Naive thymus-derived CD4-positive, alpha-beta T cell (primary cell): Measurements from ENCODE around the gene SLC23A1. TPM values are rescaled to one million over a fixed set of nuclear protein-coding genes. Genes with fewer than 3 reads are reported as not detected.

Experiments used
- ATAC-seq: fragments of 150-1000 bp; cut with Tn5 transposase; 2 replicates; pipeline ENCODE4 v1.10.0; 2021; ENCODE audit warnings: mild to moderate bottlenecking, moderate library complexity
- CTCF ChIA-PET: fragments of 350-600 bp; sonication (Branson Sonifier 250); formaldehyde crosslinking; loops from one replicate; lab custom pipeline; 2021; ENCODE audit warnings: antibody characterized with exemption; lab: Charles Lee
- POLR2A ChIA-PET: fragments of 350-600 bp; sonication (Branson Sonifier 250); formaldehyde crosslinking; loops from one replicate; lab custom pipeline; 2021; ENCODE audit warnings: antibody characterized with exemption, inconsistent platforms; lab: Charles Lee
- DNase-seq, 9 donors: peaks; one replicate each; pipeline versions ENCODE4 v3.0.0 to v3.0.0-alpha.2; 2020 to 2022; ENCODE audit warnings: mixed read lengths in 1 of 9
- H3K27ac ChIP-seq: one replicate; pipeline ENCODE4 v1.7.0; 2013; ENCODE audit warnings: mild to moderate bottlenecking, low read depth, low read length, moderate library complexity
- H3K27me3 ChIP-seq, 2 donors: one replicate each; pipeline ENCODE4 v1.7.0; 2013; ENCODE audit warnings: low read length in 2 of 2, mild to moderate bottlenecking in 2 of 2, moderate library complexity in 2 of 2; ENCODE audit not compliant: control insufficient read depth in 2 of 2, insufficient read depth in 2 of 2
- H3K36me3 ChIP-seq, 3 experiments: 1 replicate in 2 of 3; 2 replicates in 1 of 3; pipeline ENCODE4 v1.7.0; 2013; ENCODE audit warnings: low read length in 3 of 3, mild to moderate bottlenecking in 3 of 3, moderate library complexity in 1 of 3; ENCODE audit not compliant: insufficient read depth in 3 of 3, control insufficient read depth in 2 of 3
- H3K4me1 ChIP-seq, 2 donors: one replicate each; pipeline ENCODE4 v1.7.0; 2013; ENCODE audit warnings: low read length in 2 of 2, mild to moderate bottlenecking in 2 of 2, moderate library complexity in 1 of 2; ENCODE audit not compliant: control insufficient read depth in 2 of 2, insufficient read depth in 2 of 2
- H3K4me3 ChIP-seq: 2 replicates; pipeline ENCODE4 v1.7.0; 2013; ENCODE audit warnings: mild to moderate bottlenecking, low read length
- H3K9me3 ChIP-seq, 3 experiments: 1 replicate in 2 of 3; 2 replicates in 1 of 3; pipeline ENCODE4 v1.7.0; 2013; ENCODE audit warnings: low read length in 3 of 3; ENCODE audit not compliant: control insufficient read depth in 2 of 3
- H3K27ac Mint-ChIP-seq, 9 donors: one replicate each; pipeline ENCODE4 v1.8.0; 2020 to 2022; ENCODE audit warnings: mixed read lengths in 9 of 9, mild to moderate bottlenecking in 8 of 9, moderate library complexity in 5 of 9, inconsistent platforms in 2 of 9
- H3K27me3 Mint-ChIP-seq, 5 donors: one replicate each; pipeline ENCODE4 v1.8.0; 2021 to 2022; ENCODE audit warnings: mixed read lengths in 5 of 5, mild to moderate bottlenecking in 1 of 5
- H3K36me3 Mint-ChIP-seq, 5 donors: one replicate each; pipeline ENCODE4 v1.8.0; 2020 to 2022; ENCODE audit warnings: mixed read lengths in 5 of 5, mild to moderate bottlenecking in 3 of 5, inconsistent platforms in 1 of 5
- H3K4me1 Mint-ChIP-seq, 7 donors: one replicate each; pipeline ENCODE4 v1.8.0; 2020 to 2022; ENCODE audit warnings: mixed read lengths in 7 of 7, mild to moderate bottlenecking in 3 of 7, inconsistent platforms in 1 of 7
- H3K4me3 Mint-ChIP-seq, 10 donors: one replicate each; pipeline ENCODE4 v1.8.0; 2020 to 2022; ENCODE audit warnings: mild to moderate bottlenecking in 10 of 10, mixed read lengths in 10 of 10, moderate library complexity in 6 of 10, inconsistent platforms in 2 of 10
- H3K9me3 Mint-ChIP-seq, 11 donors: one replicate each; pipeline ENCODE4 v1.8.0; 2020 to 2022; ENCODE audit warnings: mixed read lengths in 11 of 11, mild to moderate bottlenecking in 4 of 11, inconsistent platforms in 1 of 11, moderate library complexity in 1 of 11
- intact Hi-C, 2 donors: fragments of 100-400 bp; cut with micrococcal nuclease; formaldehyde crosslinking; loops; one replicate each; pipeline ENCODE4 v1.15.1; 2023
- polyA plus RNA-seq, 2 donors: library from polyadenylated mRNA; unstranded; fragments of 300-500 nt; fragmentation: Illumina TruSeq; gene quantifications; one replicate each; pipeline ENCODE4 v1.2.3, GENCODE V29; 2021
- total RNA-seq, 6 experiments: library from RNA in 5 of 6; stranded (reverse) in 5 of 6; gene quantifications; 1 replicate in 5 of 6; 2 replicates in 1 of 6; pipeline ENCODE4 v1.2.3 and lab custom pipeline; 2021 to 2026

The SLC23A1 gene
- total and polyA plus RNA-seq, 7 experiments from 2014 or later: 4.7 TPM; not detected in 6

- POLR2A ChIA-PET: interaction anchor here (1.0 to 3.2 kb wide), 15 partner anchors 9 to 861 kb away, joined by 3 to 24 read pairs (median 4); partner anchors contain the start of genes DNAJC18, ETF1, MATR3 and MZB1
- Histone ChIP-seq H3K4me1 (peaks cover 16 to 18% of the 10 kb centered on the region in 2 donors), H3K9me3 (no peaks in the 10 kb centered on the region), H3K27ac (peak overlapping the region; percentile 88), H3K27me3 (no peaks in the 10 kb centered on the region), H3K4me3 (peak overlapping the region; percentile 56), H3K36me3 (no peaks in the 10 kb centered on the region)
- DNase-seq (no peak), ATAC-seq (no peak)
- Mint-ChIP-seq H3K4me3 (peak overlapping the region; percentile 88 to 98 (median 94)), H3K27ac (peak overlapping the region; percentile 96 to 100 (median 99)), H3K4me1 (peaks cover 22 to 40% (median 36%) of the 10 kb centered on the region in 7 donors), H3K36me3 (peaks cover under 1 to 6% (median under 1%) of the 10 kb centered on the region in 5 donors), H3K9me3 (no peaks in the 10 kb centered on the region), H3K27me3 (no peaks in the 10 kb centered on the region)
- intact Hi-C loops: loop anchor here (1.0 to 5.0 kb wide), 17 partner anchors 10 to 1160 kb away; partner anchors contain the start of genes DNAJC18 (in 2 of the 2), ETF1 (in 2 of the 2), FAM53C (in 2 of the 2) and PAIP2 (in 2 of the 2)
- CTCF ChIA-PET: interaction anchor here (0.6 kb wide), 1 partner anchor 461 kb away, joined by 3 read pairs; no protein-coding TSS in a partner anchor
Observed at GRCh38 chr5:139404484-139404840, 21.4 kb upstream of the SLC23A1 start.

- ATAC-seq (peak; percentile 94), DNase-seq (peak; percentile 90 to 99 (median 98))
- peaks cover 4 to 9% (median 6%) of the 10 kb centered on the region in 5 donors for H3K36me3 Mint-ChIP-seq
- peak within 1 kb of the TSS; percentile 88 to 98 (median 94) for H3K4me3 Mint-ChIP-seq
- Histone ChIP-seq H3K4me1 (peaks cover 16 to 18% of the 10 kb centered on the region in 2 donors), H3K36me3 (no peaks in the 10 kb centered on the region), H3K27ac (peak within 1 kb of the TSS; percentile 88), H3K27me3 (no peaks in the 10 kb centered on the region), H3K9me3 (no peaks in the 10 kb centered on the region), H3K4me3 (peak within 1 kb of the TSS; percentile 56)
- H3K4me1 Mint-ChIP-seq: peaks cover 26 to 42% (median 36%) of the 10 kb centered on the region in 7 donors
- H3K27me3 Mint-ChIP-seq: no peaks in the 10 kb centered on the region
- ChIA-PET POLR2A (interaction anchor here (0.6 to 3.2 kb wide), 21 partner anchors 8 to 860 kb away, joined by 3 to 24 read pairs (median 4); partner anchors contain the start of genes DNAJC18, ETF1, MATR3 and MZB1), CTCF (interaction anchor here (0.6 to 1.3 kb wide), 5 partner anchors 13 to 461 kb away, joined by 3 to 5 read pairs (median 3); partner anchors contain the start of gene PAIP2)
- intact Hi-C loops: loop anchor here (1.0 to 5.0 kb wide), 20 partner anchors 10 to 1161 kb away; partner anchors contain the start of genes DNAJC18 (in 2 of the 2), ETF1 (in 2 of the 2), FAM53C (in 2 of the 2) and HSPA9 (in 2 of the 2)
- no peaks in the 10 kb centered on the region for H3K9me3 Mint-ChIP-seq
- peak within 1 kb of the TSS; percentile 96 to 100 (median 99) for H3K27ac Mint-ChIP-seq
Observed at GRCh38 chr5:139403787-139404483, 20.8 kb upstream of the SLC23A1 start, which contains the start of gene SPATA24. SPATA24 (minus strand) TSS chr5:139404089; CDS start chr5:139404060, 29 bp downstream.

- H3K4me3 Mint-ChIP-seq: peak overlapping the region; percentile 88 to 98 (median 94)
- H3K4me3 ChIP-seq: peak overlapping the region; percentile 56
- no peaks in the 10 kb centered on the region for H3K9me3 Mint-ChIP-seq
- H3K36me3 ChIP-seq: no peaks in the 10 kb centered on the region
- H3K27me3 ChIP-seq: no peaks in the 10 kb centered on the region
- peak overlapping the region; percentile 96 to 100 (median 99) for H3K27ac Mint-ChIP-seq
- CTCF ChIA-PET: interaction anchor here (0.9 to 2.2 kb wide), 6 partner anchors 12 to 114 kb away, joined by 3 to 7 read pairs (median 3); partner anchors contain the start of gene PAIP2
- no peaks in the 10 kb centered on the region for H3K9me3 ChIP-seq
- no peak for DNase-seq
- H3K27ac ChIP-seq: peak overlapping the region; percentile 88
- POLR2A ChIA-PET: interaction anchor here (0.6 to 3.2 kb wide), 19 partner anchors 8 to 860 kb away, joined by 3 to 24 read pairs (median 4); partner anchors contain the start of genes DNAJC18, ETF1, MATR3 and MZB1
- H3K27me3 Mint-ChIP-seq: no peaks in the 10 kb centered on the region
- peaks cover 4 to 9% (median 6%) of the 10 kb centered on the region in 5 donors for H3K36me3 Mint-ChIP-seq
- H3K4me1 Mint-ChIP-seq: peaks cover 26 to 42% (median 36%) of the 10 kb centered on the region in 7 donors
- no peak for ATAC-seq
- intact Hi-C loops: loop anchor here (1.0 to 5.0 kb wide), 5 partner anchors 205 to 1066 kb away; partner anchors contain the start of genes FAM53C (in 2 of the 2), HSPA9 (in 2 of the 2), SIL1 (in 2 of the 2) and ANKHD1 (in 1 of the 2)
- H3K4me1 ChIP-seq: peaks cover 16 to 18% of the 10 kb centered on the region in 2 donors
Observed at GRCh38 chr5:139403418-139403786, 20.3 kb upstream of the SLC23A1 start.

GRCh38 chr5:139402561-139403158 lies 19.6 kb upstream of the SLC23A1 start:
- Histone ChIP-seq H3K4me3 (peak overlapping the region; percentile 56), H3K9me3 (no peaks in the 10 kb centered on the region), H3K27me3 (no peaks in the 10 kb centered on the region), H3K4me1 (peaks cover 16% of the 10 kb centered on the region in 2 donors), H3K27ac (peak overlapping the region; percentile 88), H3K36me3 (no peaks in the 10 kb centered on the region)
- Mint-ChIP-seq H3K4me3 (peak overlapping the region; percentile 88 to 98 (median 94)), H3K27me3 (no peaks in the 10 kb centered on the region), H3K36me3 (peaks cover 4 to 7% (median 5%) of the 10 kb centered on the region in 5 donors), H3K27ac (peak overlapping the region; percentile 96 to 100 (median 99)), H3K9me3 (no peaks in the 10 kb centered on the region), H3K4me1 (peaks cover 22 to 43% (median 31%) of the 10 kb centered on the region in 7 donors)
- DNase-seq (no peak), ATAC-seq (no peak)
- POLR2A ChIA-PET: interaction anchor here (0.5 to 3.2 kb wide), 10 partner anchors 11 to 167 kb away, joined by 3 to 24 read pairs (median 4); partner anchors contain the start of genes MZB1, PAIP2 and UBE2D2
- CTCF ChIA-PET: interaction anchor here (0.5 to 2.2 kb wide), 5 partner anchors 8 to 111 kb away, joined by 3 to 7 read pairs (median 3); partner anchors contain the start of gene PAIP2
- intact Hi-C loops: loop anchor here (1.0 to 5.0 kb wide), 5 partner anchors 204 to 1065 kb away; partner anchors contain the start of genes FAM53C (in 2 of the 2), HSPA9 (in 2 of the 2), SIL1 (in 2 of the 2) and ANKHD1 (in 1 of the 2)

- no peaks in the 10 kb centered on the region for H3K9me3 ChIP-seq
- H3K27me3 ChIP-seq: no peaks in the 10 kb centered on the region
- no peak overlapping the region for H3K27ac ChIP-seq
- no peaks in the 10 kb centered on the region for H3K9me3 Mint-ChIP-seq
- ATAC-seq: no peak
- H3K27ac Mint-ChIP-seq: peak overlapping the region in 1 of 9 donors; percentile 79
- peaks cover 21 to 43% (median 25%) of the 10 kb centered on the region in 7 donors for H3K4me1 Mint-ChIP-seq
- H3K4me1 ChIP-seq: peaks cover 14 to 16% of the 10 kb centered on the region in 2 donors
- DNase-seq: no peak
- H3K4me3 Mint-ChIP-seq: peak overlapping the region in 1 of 10 donors; percentile 27
- ChIA-PET POLR2A (interaction anchor here (1.0 to 3.2 kb wide), 3 partner anchors 60 to 159 kb away, joined by 3 to 20 read pairs (median 4); partner anchors contain the start of genes PAIP2 and UBE2D2), CTCF (interaction anchor here (0.6 to 2.2 kb wide), 3 partner anchors 21 to 1047 kb away, joined by 3 to 7 read pairs (median 3); no protein-coding TSS in a partner anchor)
- no peaks in the 10 kb centered on the region for H3K36me3 ChIP-seq
- intact Hi-C loops: loop anchor here (5.0 kb wide), 2 partner anchors 1001 to 1064 kb away; partner anchors contain the start of genes FAM53C (in 2 of the 2) and ANKHD1 (in 1 of the 2)
- H3K4me3 ChIP-seq: no peak overlapping the region
- H3K36me3 Mint-ChIP-seq: peaks cover 4 to 6% (median 5%) of the 10 kb centered on the region in 5 donors
- H3K27me3 Mint-ChIP-seq: no peaks in the 10 kb centered on the region
Observed at GRCh38 chr5:139401546-139401945, 18.4 kb upstream of the SLC23A1 start.
